K562 (cell line): ENCODE measurements around the gene C3AR1. TPM values are rescaled to one million over a fixed set of nuclear protein-coding genes. Genes with fewer than 3 reads are reported as not detected.

Experiments
- ARID2 ChIP-seq: fragments of 450-650 bp; IDR thresholded peaks from 2 replicates; pipeline ENCODE4 v1.6.1; 2017; ENCODE audit warnings: antibody characterized with exemption, mild to moderate bottlenecking
- BACH1 ChIP-seq: fragments of 200-800 bp; sonication (Bioruptor generic); IDR thresholded peaks from 2 replicates; pipeline ENCODE4 v1.6.1; 2016; ENCODE audit warnings: missing genetic modification characterization, missing compliant biosample characterization
- CHD2 ChIP-seq: IDR thresholded peaks from 2 replicates; pipeline ENCODE4 v1.6.1; 2011; ENCODE audit warnings: low read depth, low read length
- DACH1 ChIP-seq: fragments of 450-650 bp; IDR thresholded peaks from 2 replicates; pipeline ENCODE4 v1.6.1; 2018; ENCODE audit not compliant: partially characterized antibody
- ELF1 ChIP-seq: fragments of 200-800 bp; sonication (Bioruptor generic); IDR thresholded peaks from 2 replicates; pipeline ENCODE4 v1.6.1; 2016; ENCODE audit warnings: missing genetic modification characterization, missing compliant biosample characterization
- ELF2 ChIP-seq: fragments of 250-450 bp; sonication (Bioruptor Pico); IDR thresholded peaks from 2 replicates; pipeline ENCODE4 v1.5.0; 2021; ENCODE audit warnings: mild to moderate bottlenecking
- HDAC2 ChIP-seq: fragments of 450-650 bp; IDR thresholded peaks from 2 replicates; pipeline ENCODE4 v1.6.1; 2016; ENCODE audit warnings: mild to moderate bottlenecking
- KLF6 ChIP-seq: fragments of 250-450 bp; sonication (Bioruptor Pico); IDR thresholded peaks from 2 replicates; pipeline ENCODE4 v1.4.0; 2020; ENCODE audit warnings: mild to moderate bottlenecking, moderate library complexity, borderline replicate concordance
- NR2C1 ChIP-seq, 2 experiments: fragments of 450-650 bp; IDR thresholded peaks; 2 replicates each; pipeline ENCODE4 v1.6.1; 2017; ENCODE audit warnings: mild to moderate bottlenecking in 2 of 2, antibody characterized with exemption in 1 of 2, inconsistent platforms in 1 of 2, missing compliant biosample characterization in 1 of 2, missing genetic modification characterization in 1 of 2
- POLR2B ChIP-seq: fragments of 450-650 bp; IDR thresholded peaks from 2 replicates; pipeline ENCODE4 v1.6.1; 2018; ENCODE audit warnings: low read depth; ENCODE audit not compliant: partially characterized antibody
- PRPF4 ChIP-seq: fragments of 200-400 bp; formaldehyde crosslinking; IDR thresholded peaks from one replicate; pipeline ENCODE4 v1.6.1; 2017; ENCODE audit warnings: low read length, low read depth, mild to moderate bottlenecking; ENCODE audit not compliant: insufficient read depth, poor library complexity, severe bottlenecking
- SAFB ChIP-seq: fragments of 200-400 bp; formaldehyde crosslinking; IDR thresholded peaks from 2 replicates; pipeline ENCODE4 v1.6.1; 2017; ENCODE audit warnings: low read depth, low read length, borderline replicate concordance
- SAFB2 ChIP-seq: fragments of 200-400 bp; formaldehyde crosslinking; IDR thresholded peaks from 2 replicates; pipeline ENCODE4 v1.6.1; 2018; ENCODE audit warnings: borderline replicate concordance, low read length, low read depth, moderate library complexity; ENCODE audit not compliant: severe bottlenecking
- SLC30A9 ChIP-seq: fragments of 250-450 bp; sonication (Bioruptor Pico); IDR thresholded peaks from 2 replicates; pipeline ENCODE4 v1.8.0; 2022; ENCODE audit warnings: mild to moderate bottlenecking, moderate library complexity
- SP1 ChIP-seq: sonication (generic); formaldehyde crosslinking; IDR thresholded peaks from 2 replicates; pipeline ENCODE4 v1.8.1; 2022; ENCODE audit warnings: mild to moderate bottlenecking, missing genetic modification reagents
- SREBF1 ChIP-seq: fragments of 150-350 bp; IDR thresholded peaks from 2 replicates; pipeline ENCODE4 v1.6.1; 2014; ENCODE audit warnings: antibody characterized with exemption, low read depth, low read length, borderline replicate concordance
- TBP ChIP-seq: optimal IDR thresholded peaks from 2 replicates; pipeline ENCODE3; 2011; ENCODE audit warnings: low read depth, low read length, improper control_type of control experiment
- ZKSCAN8 ChIP-seq: fragments of 200-800 bp; sonication (Bioruptor generic); IDR thresholded peaks from 2 replicates; pipeline ENCODE4 v1.6.1; 2016; ENCODE audit warnings: missing genetic modification characterization, missing compliant biosample characterization
- ZNF766 ChIP-seq: fragments of 200-800 bp; sonication (Bioruptor generic); conservative IDR thresholded peaks from 2 replicates; pipeline ENCODE4 v1.6.1; 2016; ENCODE audit warnings: missing genetic modification characterization, missing compliant biosample characterization
- ZSCAN29 ChIP-seq: fragments of 450-650 bp; IDR thresholded peaks from 2 replicates; pipeline ENCODE4 v1.6.1; 2017
- polyA plus RNA-seq, 8 experiments: library from polyadenylated mRNA; depleted of rRNA in 4 of 8; stranded (reverse) in 5 of 8; unstranded in 3 of 8; fragments of >200 nt; fragmentation: Nextera tagmentation in 2 of 8; fragmentation: Illumina TruSeq in 1 of 8; extraction: Ambion mirVana in 2 of 8; extraction: Trizol in 1 of 8; gene quantifications; 2 replicates each; pipeline versions ENCODE4 v1.2.1 to v1.2.3, GENCODE V29; 2011 to 2014; ENCODE audit warnings: inconsistent platforms in 1 of 8, missing spikeins in 1 of 8
- total RNA-seq, 7 experiments: library from RNA; depleted of rRNA in 6 of 7; stranded (reverse); fragments of >200 nt in 6 of 7; fragmentation: Illumina TruSeq in 2 of 7; extraction: Trizol in 2 of 7; gene quantifications; 2 replicates each; pipeline versions ENCODE4 v1.2.1 to v1.2.3, GENCODE V29; 2011 to 2021; ENCODE audit warnings: low replicate concordance in 1 of 7
- TF ChIP-seq, protein P1 (sequence below): sonication (generic); formaldehyde crosslinking; IDR thresholded peaks from 2 replicates; pipeline ENCODE4 v1.8.1; 2023; ENCODE audit warnings: mild to moderate bottlenecking, missing genetic modification reagents
- TF ChIP-seq, protein P2 (sequence below): fragments of 250-450 bp; sonication (Bioruptor Pico); IDR thresholded peaks from 2 replicates; pipeline ENCODE4 v1.6.1; 2021; ENCODE audit warnings: mild to moderate bottlenecking

Gene C3AR1
- total and polyA plus RNA-seq, 9 of the 15 experiments (the other 6 are each of a cell fraction or from before 2014, with no cell fraction given): 2.2 to 12.9 (median 5.3) TPM

DNA sequence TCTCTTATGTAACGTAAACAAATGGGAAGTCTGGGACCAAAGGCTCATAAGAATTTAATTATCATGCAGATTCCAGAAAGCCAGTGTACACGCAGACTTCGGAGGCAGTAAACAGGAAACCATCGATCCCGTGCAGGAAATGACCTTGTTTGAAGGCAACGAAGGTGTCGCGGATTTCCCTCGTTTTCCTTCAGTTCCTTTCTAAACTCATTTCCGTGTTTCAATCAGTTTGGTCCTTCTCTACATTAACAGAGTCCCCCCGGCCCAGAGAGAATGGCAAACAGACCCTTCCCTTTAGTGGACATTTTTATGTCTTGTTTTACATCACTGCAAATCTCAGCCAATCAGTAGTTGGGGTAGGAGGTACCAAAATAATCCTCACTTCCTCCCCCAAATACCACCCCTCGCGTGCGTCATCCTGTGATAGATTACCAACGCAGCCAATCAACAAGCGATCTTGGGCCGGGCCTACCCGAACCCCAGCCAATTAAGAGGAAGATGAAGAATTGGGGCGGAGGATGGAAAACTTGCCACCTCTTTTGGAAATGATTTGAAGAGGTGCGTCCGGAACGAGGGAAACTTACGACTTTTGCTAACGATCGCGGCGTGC, 39.8 kb downstream of the C3AR1 start (continued):
- TF ChIP-seq ELF2 (no peak), POLR2B (no peak), CHD2 (peak; percentile 52; the same call in 1 of the 2 replicates), SLC30A9 (CRISPR knock-in tag) (no peak), NR2C1 (IDR thresholded peaks at IDR 0.05) (no peak), NR2C1 (tag; IDR thresholded peaks at IDR 0.05) (no peak), ARID2 (no peak), KLF6 (CRISPR knock-in tag) (no peak), SREBF1 (no peak), SP1 (CRISPR knock-in tag) (peak; percentile 75), ZSCAN29 (no peak), ZNF766 (peak; percentile 69), ELF1 (tag) (no peak; the same call in none of the 2 replicates), TBP (peak; percentile 33), ZKSCAN8 (CRISPR knock-in tag) (0 out of 2 replicates have a peak, but pooled peaks have one; percentile 21), SAFB2 (no peak), DACH1 (no peak), HDAC2 (no peak), PRPF4 (no peak), BACH1 (tag) (no peak), SAFB (no peak)
- TF ChIP-seq, protein P1, sequence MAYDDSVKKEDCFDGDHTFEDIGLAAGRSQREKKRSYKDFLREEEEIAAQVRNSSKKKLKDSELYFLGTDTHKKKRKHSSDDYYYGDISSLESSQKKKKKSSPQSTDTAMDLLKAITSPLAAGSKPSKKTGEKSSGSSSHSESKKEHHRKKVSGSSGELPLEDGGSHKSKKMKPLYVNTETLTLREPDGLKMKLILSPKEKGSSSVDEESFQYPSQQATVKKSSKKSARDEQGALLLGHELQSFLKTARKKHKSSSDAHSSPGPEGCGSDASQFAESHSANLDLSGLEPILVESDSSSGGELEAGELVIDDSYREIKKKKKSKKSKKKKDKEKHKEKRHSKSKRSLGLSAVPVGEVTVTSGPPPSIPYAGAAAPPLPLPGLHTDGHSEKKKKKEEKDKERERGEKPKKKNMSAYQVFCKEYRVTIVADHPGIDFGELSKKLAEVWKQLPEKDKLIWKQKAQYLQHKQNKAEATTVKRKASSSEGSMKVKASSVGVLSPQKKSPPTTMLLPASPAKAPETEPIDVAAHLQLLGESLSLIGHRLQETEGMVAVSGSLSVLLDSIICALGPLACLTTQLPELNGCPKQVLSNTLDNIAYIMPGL (CRISPR knock-in tag): no peak
- TF ChIP-seq, protein P2, sequence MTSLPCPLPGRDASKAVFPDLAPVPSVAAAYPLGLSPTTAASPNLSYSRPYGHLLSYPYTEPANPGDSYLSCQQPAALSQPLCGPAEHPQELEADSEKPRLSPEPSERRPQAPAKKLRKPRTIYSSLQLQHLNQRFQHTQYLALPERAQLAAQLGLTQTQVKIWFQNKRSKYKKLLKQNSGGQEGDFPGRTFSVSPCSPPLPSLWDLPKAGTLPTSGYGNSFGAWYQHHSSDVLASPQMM (CRISPR knock-in tag): no peak
